B cell (primary cell): ENCODE results near the gene FBLIM1.

Source experiments
- EZH2 ChIP-seq: IDR thresholded peaks from 2 replicates; pipeline ENCODE4 v1.6.1; 2012; ENCODE audit warnings: borderline replicate concordance, low read depth, mild to moderate bottlenecking, moderate library complexity, low read length; ENCODE audit not compliant: insufficient read depth, poor library complexity, severe bottlenecking
- TF ChIP-seq, protein P1 (sequence below): fragments of 200-600 bp; IDR thresholded peaks from one replicate; pipeline ENCODE4 v1.8.0; 2022; ENCODE audit warnings: antibody characterized with exemption, mild to moderate bottlenecking

DNA sequence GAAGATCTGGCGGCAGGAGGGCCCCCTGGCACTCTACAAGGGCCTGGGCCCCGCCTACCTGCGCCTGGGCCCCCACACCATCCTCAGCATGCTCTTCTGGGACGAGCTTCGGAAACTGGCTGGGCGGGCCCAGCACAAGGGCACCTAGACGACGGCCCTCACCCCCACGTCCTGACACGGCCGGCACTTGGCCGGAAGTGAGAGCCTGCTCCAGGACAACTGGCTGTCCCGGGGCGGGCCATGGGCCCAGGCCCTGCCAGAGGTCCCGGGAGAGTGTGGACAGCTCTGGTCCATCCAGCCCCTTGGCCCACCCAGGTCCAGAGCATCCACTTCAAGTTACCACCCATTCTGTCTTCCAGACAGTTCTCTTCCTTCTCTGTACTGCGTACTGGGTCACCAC lies 19.3 kb upstream of the FBLIM1 start:
- TF ChIP-seq, protein P1, sequence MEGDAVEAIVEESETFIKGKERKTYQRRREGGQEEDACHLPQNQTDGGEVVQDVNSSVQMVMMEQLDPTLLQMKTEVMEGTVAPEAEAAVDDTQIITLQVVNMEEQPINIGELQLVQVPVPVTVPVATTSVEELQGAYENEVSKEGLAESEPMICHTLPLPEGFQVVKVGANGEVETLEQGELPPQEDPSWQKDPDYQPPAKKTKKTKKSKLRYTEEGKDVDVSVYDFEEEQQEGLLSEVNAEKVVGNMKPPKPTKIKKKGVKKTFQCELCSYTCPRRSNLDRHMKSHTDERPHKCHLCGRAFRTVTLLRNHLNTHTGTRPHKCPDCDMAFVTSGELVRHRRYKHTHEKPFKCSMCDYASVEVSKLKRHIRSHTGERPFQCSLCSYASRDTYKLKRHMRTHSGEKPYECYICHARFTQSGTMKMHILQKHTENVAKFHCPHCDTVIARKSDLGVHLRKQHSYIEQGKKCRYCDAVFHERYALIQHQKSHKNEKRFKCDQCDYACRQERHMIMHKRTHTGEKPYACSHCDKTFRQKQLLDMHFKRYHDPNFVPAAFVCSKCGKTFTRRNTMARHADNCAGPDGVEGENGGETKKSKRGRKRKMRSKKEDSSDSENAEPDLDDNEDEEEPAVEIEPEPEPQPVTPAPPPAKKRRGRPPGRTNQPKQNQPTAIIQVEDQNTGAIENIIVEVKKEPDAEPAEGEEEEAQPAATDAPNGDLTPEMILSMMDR: no peak
- no peak for TF ChIP-seq EZH2
